ENCODE results near the gene ZBTB21.
"Not testable (repeated sequence)": the region's sequence is repeated elsewhere in the genome, so short reads cannot be mapped to it uniquely, and the experiment has no call there.

ZBTB21 gene

GRCh38 chr21:41954654-41955499, 55.3 kb downstream of the ZBTB21 start:
- no peak for DNase-seq (ENCODE audit: low read depth)
- TF ChIP-seq, protein P1, sequence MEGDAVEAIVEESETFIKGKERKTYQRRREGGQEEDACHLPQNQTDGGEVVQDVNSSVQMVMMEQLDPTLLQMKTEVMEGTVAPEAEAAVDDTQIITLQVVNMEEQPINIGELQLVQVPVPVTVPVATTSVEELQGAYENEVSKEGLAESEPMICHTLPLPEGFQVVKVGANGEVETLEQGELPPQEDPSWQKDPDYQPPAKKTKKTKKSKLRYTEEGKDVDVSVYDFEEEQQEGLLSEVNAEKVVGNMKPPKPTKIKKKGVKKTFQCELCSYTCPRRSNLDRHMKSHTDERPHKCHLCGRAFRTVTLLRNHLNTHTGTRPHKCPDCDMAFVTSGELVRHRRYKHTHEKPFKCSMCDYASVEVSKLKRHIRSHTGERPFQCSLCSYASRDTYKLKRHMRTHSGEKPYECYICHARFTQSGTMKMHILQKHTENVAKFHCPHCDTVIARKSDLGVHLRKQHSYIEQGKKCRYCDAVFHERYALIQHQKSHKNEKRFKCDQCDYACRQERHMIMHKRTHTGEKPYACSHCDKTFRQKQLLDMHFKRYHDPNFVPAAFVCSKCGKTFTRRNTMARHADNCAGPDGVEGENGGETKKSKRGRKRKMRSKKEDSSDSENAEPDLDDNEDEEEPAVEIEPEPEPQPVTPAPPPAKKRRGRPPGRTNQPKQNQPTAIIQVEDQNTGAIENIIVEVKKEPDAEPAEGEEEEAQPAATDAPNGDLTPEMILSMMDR (IDR thresholded peaks at IDR 0.05; ENCODE audit: insufficient read depth, low read depth, low read length, missing control alignments) = no peak
- no peak overlapping the region for H3K4me3 ChIP-seq (ENCODE audit: low read length)

DNA sequence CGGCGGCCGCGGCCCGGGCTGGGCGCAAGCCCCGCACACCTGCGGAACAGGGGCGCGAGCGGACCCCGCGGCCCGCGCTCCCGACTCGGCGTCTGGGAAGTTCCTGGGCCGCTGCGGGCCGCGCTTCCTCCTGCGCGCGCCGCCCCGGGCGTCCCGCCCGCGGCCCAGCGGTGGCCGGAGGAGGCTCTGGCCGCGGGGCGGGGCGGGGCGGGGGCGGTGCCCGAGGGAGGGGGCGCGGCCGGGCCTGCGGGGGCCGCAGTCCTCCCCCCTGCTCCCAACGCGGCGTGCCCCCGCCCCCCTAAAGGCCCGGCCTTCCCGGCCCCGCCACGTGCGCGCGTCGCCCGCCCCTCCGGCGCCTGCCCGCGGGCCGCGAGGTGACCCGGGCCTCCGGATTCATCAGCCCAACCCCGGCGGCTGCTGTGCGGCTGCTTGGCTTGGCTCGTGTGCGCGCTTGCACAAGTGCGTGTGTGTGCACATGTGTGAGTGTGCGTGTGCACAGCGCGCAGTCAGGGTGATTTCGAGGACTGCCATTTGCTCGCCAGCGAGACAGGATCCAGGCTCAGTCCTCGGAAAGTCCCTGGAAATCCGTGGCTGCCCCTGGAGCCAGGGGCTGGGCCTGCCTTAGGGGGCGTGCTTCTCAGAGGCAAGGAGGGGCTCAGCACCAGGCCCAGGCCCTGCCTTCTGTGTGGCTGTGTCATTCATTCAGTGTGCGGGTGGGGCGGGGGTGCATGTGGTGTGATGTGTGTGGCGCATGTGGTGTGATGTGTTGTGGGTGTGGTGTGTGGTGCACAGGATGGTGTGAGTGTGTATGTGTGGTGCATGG, 56.1 kb downstream of the ZBTB21 start, which contains the start of gene C2CD2:
TSS of gene C2CD2 (minus strand) at position 188 of the 823 bp plus-strand sequence. CDS start 370 bp downstream, outside the sequence.
- peak within 1 kb of the TSS; percentile 43 for H3K4me3 ChIP-seq (ENCODE audit: low read length)
- TF ChIP-seq, protein P1 (IDR thresholded peaks at IDR 0.05; ENCODE audit: insufficient read depth, low read depth, low read length, missing control alignments) = no peak
- peak; percentile 20 for DNase-seq (ENCODE audit: low read depth)

DNA sequence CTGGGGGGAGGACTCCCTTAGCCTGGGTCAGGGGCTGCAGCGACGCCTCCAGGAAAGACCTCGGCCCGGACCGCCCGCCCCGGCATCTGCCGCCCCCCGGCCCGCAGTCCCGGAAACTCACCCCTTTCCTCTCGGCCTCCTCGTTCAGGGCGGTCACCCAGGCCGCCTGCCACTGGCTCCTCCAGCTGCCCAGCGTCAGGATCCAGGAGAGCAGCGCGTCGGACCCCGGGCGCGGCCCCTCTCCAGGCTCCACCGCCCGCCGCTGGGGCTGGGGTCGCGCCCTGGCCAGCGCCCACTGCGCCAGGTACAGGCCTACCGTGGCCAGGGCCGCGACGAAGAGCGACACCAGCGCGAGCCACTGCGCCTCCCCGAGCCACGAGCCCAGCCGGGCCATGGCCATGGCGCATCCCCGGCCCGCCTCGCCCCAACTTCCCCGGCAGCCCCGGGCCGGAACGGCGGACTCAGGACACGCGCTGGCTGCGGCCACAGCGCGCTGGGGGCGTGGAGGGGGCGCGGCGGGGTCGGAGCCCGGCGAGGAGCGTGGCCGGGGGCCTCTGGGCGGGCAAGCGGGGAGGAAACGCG, 56.8 kb downstream of the ZBTB21 start:
- no peak for DNase-seq (ENCODE audit: low read depth)
- TF ChIP-seq, protein P1 (IDR thresholded peaks at IDR 0.05; ENCODE audit: insufficient read depth, low read depth, low read length, missing control alignments) = no peak
- peak overlapping the region; percentile 43 for H3K4me3 ChIP-seq (ENCODE audit: low read length)

- DNase-seq (ENCODE audit: low read depth) = no peak
- H3K4me3 ChIP-seq (ENCODE audit: low read length) = peak overlapping the region; percentile 43
- TF ChIP-seq, protein P1 (IDR thresholded peaks at IDR 0.05; ENCODE audit: insufficient read depth, low read depth, low read length, missing control alignments) = no peak
Measured at GRCh38 chr21:41952568-41953248, 57.5 kb downstream of the ZBTB21 start.

DNA sequence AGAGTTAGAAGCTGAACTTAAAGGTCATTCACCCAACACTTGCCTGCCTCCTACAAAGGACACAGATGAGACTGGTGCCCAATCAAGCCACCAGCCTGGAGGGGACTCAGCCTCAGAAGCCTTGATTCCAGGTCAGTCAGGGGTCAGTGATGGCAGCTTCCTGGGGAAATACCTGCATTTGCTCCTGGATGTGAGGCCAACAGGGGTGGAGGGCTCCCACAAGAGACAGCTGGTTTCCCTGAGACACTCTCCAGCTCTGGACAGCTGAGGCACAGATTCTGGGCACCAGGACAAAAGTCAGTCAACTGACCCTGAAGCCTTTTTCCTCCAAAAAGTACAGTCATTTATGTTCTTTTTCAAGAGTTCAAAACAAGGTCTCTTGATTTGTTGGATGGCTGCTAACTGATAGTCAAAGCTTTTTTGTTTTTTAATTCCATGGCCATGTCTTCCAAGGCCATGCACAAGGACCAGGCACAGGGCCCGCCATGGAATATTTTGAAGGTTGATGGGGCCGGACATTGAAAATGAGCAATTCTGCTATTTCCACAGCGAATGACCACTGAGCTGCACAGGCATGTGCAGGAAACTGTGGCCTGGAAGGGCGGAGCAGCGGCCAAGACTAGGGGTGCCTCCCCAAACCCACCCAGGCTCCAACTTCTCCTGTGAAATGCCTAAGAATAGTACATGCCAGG, 58.1 kb downstream of the ZBTB21 start:
- no peak for DNase-seq (ENCODE audit: low read depth)
- TF ChIP-seq, protein P1 (IDR thresholded peaks at IDR 0.05; ENCODE audit: insufficient read depth, low read depth, low read length, missing control alignments) = no peak
- no peak overlapping the region for H3K4me3 ChIP-seq (ENCODE audit: low read length)

DNA sequence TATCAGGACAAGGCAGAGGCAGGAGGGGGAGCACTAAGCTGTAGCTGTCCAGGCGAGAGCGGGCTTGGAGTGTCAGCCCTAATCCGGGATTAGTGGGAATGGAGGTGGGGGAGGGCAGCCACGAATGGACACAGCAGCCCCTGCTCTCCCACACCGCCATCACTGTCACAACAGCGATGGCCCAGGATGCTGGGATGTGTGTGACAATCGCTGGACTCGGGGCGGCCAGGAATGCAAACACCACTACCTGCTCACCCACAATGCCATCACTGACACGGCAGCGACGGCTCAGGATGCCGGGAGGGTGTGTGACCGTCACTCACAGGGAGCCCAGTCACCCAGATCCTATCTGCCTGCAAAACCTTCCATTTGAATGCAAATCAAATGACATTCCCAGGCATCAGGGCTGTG, 59.2 kb downstream of the ZBTB21 start:
- no peak for DNase-seq (ENCODE audit: low read depth)
- no peak overlapping the region for H3K4me3 ChIP-seq (ENCODE audit: low read length)
- TF ChIP-seq, protein P1 (IDR thresholded peaks at IDR 0.05; ENCODE audit: insufficient read depth, low read depth, low read length, missing control alignments) = no peak

GRCh38 chr21:41949631-41950030, 60.5 kb downstream of the ZBTB21 start:
- not testable (repeated sequence) for DNase-seq (ENCODE audit: low read depth); H3K4me3 ChIP-seq (ENCODE audit: low read length)

Data from epithelial cell of esophagus (primary cell).